ENCODE data around the gene EFCAB6.
A peak's percentile ranks its signal among the peaks of the same experiment; 100 is the strongest.

EFCAB6 gene

GRCh38 chr22:43796567-43796966 lies 15.5 kb downstream of the EFCAB6 start:
- DNase-seq: peak; percentile 31

- DNase-seq: no peak
These were observed 16.8 kb downstream of the EFCAB6 start for GRCh38 chr22:43795320-43795719.

DNA sequence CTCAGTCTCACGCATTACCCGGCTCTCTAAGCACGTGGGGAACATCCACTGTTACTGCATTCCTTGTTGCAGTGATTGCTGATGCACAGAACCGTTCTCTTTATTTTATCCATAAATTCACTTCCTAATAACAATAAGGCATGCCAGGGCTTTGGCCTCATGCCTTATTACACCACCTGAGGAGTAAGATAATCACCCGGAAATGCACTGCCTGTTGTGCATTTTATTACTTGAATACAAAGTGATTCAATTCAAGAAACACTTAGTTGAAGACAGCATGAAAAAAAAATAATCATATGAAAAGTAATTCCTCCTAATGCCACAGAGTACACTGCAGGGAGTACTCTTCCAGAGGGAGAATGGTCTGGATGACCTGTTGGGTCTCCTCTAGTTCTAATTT lies 19.2 kb downstream of the EFCAB6 start:
- no peak for DNase-seq

GRCh38 chr22:43789452-43789851 lies 22.7 kb downstream of the EFCAB6 start:
- peak; percentile 89 for DNase-seq

GRCh38 chr22:43783777-43784176 lies 28.3 kb downstream of the EFCAB6 start:
- DNase-seq: no peak

GRCh38 chr22:43782448-43782847 lies 29.7 kb downstream of the EFCAB6 start:
- peak; percentile 5 for DNase-seq

- peak; percentile 69 for DNase-seq
These were observed 34.8 kb downstream of the EFCAB6 start for GRCh38 chr22:43777286-43777685.

DNA sequence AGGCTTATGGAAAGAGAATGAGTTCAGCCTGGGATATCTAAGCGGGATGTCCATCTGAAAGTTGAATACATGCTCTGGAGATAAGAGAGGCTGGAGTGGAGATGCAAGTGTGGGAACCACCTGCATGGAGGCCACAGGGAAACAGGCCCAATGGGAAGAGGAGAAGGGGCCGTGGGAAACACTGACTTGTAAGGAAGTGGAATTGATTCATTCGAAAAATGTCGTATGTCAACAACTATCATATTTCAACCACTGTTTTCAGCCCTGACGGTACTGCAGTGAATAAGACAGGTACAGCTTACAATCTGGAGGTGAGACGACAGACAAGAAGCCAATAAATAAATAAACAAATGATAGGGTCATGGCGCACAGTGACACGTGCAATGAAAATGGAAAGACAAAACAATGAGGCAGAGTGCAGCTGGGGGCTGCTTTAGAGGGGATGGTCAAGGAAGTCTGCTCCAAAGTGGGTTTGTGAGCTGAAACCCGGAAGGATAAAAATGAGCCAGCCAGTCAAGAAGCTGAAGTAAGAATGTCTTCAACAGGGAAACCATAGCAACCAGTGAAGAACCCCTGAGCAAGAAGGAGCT lies 35.9 kb downstream of the EFCAB6 start:
- DNase-seq: no peak

GRCh38 chr22:43774318-43774915 lies 37.7 kb downstream of the EFCAB6 start:
- no peak for DNase-seq

DNA sequence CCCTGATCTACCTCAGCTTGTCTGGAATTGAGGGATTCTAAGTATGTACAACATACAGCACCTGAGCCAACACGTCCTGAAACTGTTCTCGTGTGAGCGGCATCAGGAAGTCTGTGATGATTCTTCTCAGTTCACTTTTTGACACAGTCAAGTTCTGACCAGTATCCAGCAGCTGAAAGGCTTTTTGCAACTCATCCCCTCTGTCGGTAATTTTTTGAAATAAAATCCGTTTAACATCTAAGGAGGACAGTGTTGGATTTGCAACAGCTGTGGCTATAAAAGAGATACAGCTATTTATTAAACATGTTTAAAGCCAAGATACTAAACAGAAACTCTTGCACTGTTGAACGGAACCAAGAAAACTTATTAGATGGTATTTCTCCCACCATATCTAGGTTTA lies 39.3 kb downstream of the EFCAB6 start:
- no peak for DNase-seq

- no peak for DNase-seq
These were observed 56.7 kb downstream of the EFCAB6 start for GRCh38 chr22:43755452-43755851.

- DNase-seq: no peak
These were observed 57.1 kb downstream of the EFCAB6 start for GRCh38 chr22:43755011-43755410.

DNA sequence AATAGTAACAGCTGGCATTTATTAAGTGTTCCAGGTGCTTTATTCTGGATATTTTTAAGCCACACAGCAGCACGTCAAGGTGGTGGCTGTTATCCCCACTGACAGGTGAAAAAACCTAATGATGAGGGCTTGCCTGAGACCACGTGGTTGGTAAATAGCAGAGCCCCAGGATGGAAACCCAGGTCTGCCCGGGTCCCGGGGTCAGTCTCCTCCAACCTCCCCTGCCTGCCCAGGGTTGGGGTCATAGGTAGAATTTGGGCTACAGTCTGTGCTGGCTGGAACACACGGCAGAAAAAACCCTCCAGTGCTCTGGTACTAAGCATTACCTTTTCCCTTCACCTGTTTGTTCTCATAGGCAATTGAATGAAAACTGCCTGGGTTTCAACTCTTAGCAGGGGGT lies 57.9 kb downstream of the EFCAB6 start:
- no peak for DNase-seq

DNA sequence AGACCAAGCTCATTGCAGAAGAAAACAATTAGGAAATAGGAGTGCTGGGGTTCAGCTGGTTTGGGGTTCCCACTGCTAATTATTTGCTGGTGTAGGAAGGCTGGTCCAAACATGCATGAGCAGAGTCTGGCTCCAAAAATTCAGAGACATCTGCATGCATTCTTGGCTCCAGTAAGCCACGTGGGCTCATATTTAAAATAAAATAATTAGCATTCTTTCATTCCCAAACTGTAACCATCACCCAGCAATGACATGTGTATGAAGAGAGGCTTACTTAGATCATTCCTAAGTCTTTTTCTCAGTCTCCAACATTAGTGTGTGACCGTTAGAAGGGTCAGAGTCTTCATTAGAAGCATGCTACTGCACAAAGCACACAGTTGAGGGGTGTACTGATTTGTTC lies 58.4 kb downstream of the EFCAB6 start:
- no peak for DNase-seq

DNA sequence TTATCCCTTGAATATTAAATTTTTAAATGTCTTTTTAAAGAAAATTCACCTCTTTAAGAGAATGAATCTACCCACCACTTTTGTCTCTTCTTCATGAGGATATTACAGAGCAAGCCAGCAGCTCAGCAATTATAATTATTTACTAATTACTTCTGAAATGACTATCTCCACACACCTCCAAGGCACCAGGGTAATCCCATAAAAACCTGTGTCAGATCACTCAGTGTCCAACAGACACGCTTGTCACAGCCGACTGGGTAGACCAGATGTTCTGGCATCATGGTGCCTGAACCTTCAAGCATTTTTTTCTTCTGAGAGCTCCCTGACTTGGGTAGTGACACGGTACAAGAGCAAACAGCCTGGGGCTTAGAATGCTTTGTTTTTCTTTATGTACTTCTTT lies 61.4 kb downstream of the EFCAB6 start:
- no peak for DNase-seq

- DNase-seq: no peak
These were observed 62.6 kb downstream of the EFCAB6 start for GRCh38 chr22:43749473-43749872.

GRCh38 chr22:43747877-43748276 lies 64.2 kb downstream of the EFCAB6 start:
- no peak for DNase-seq

DNA sequence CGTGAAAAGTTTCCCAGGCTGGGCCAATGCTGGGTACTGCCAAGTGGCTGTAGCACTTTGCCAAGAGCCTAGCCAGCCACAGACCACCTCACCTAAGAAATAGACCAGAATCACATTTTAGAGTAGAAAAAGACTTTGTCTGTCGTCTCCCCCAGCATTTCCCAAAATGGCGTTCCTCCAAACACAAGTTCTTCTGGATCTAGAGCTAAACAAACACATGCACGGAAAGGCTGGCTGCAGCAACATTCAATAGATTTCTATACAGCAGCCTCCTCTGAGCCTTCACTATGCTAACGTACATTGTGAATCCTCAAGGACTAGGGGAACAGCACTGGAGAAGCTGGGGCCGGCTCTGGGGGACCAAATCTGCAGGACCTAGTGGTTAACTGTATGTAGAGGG lies 65.0 kb downstream of the EFCAB6 start:
- no peak for DNase-seq

DNA sequence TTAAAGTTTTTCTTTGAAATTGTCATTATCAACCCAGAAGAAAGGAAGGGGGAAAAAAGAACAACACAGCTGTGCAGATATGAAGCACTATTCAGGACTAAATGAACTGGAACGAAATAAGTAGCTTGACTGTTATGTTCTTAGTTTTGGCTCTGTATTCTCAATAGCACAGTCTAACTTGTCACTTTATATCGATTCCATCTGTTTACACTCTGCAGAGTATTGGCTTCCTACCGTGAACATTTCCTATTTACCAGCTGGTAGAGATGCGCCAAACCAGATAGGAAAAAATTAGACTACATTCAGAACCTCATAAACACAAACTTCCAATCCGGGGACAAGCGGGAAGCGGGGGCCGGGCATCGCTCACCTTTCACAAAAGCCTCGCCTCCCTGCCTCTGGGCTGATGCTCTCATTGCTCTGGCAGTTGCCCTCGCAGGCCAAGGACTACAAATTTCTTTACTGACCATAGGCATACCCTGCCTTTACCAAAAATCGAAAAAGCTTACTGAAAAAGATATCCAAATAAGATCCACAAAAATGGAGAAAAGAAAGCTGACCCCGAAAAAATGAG lies 66.2 kb downstream of the EFCAB6 start:
- no peak for DNase-seq

- no peak for DNase-seq
These were observed 66.7 kb downstream of the EFCAB6 start for GRCh38 chr22:43745411-43745770.

DNA sequence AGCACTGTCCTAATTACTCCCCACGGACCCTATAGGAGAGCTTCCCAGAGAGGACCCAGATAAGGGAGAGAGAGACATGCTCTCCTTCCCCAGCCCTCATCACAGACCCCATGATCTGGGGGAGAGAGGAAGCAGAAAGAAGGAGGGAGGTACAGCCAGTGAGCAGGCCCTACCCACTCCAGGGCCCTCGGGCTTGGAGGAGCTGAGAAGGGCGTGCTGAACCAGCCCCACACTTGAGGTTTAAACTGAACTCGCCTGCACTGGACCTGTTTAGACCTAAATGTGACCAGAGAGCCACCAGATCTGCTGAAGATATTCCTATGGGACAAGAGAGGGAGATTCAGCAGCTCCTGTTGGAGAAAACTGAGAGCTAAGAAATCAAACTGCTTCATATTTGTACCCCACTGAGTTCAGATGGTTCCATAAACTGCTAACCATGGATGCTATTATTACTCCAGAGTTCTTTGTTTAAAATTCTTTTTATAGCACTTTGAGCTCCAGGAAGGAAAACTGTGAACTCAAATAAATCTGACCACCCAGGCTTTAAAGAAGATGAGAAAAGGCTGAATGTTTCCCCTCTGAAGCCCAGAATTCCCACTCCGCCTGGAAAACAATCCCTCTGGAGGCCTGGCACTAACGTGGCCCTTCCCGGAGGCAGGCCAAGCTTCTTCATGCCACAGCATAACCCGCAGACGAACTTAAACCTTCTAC lies 67.2 kb downstream of the EFCAB6 start:
- DNase-seq: no peak

GRCh38 chr22:43743929-43744643 lies 68.0 kb downstream of the EFCAB6 start:
- DNase-seq: no peak

- no peak for DNase-seq
These were observed 69.0 kb downstream of the EFCAB6 start for GRCh38 chr22:43743131-43743530.

Data from EL (cell line).